Uterus (tissue), 2 donors: ENCODE measurements around the gene TLR6.

Source experiments
- POLR2A ChIP-seq, 2 donors: fragments of 450-650 bp; IDR thresholded peaks; one replicate each; pipeline ENCODE4 v1.6.1; 2016; ENCODE audit warnings: antibody characterized with exemption in 2 of 2, mild to moderate bottlenecking in 1 of 2, moderate library complexity in 1 of 2
- TF ChIP-seq, protein P1 (sequence below), 4 experiments: fragments of 200-600 bp in 2 of 4; fragments of 450-650 bp in 2 of 4; sonication (generic) in 2 of 4; IDR thresholded peaks; one replicate each; pipeline ENCODE4 v1.5.1; 2016 to 2019; ENCODE audit warnings: antibody characterized with exemption in 4 of 4, mild to moderate bottlenecking in 2 of 4, moderate library complexity in 1 of 4

DNA sequence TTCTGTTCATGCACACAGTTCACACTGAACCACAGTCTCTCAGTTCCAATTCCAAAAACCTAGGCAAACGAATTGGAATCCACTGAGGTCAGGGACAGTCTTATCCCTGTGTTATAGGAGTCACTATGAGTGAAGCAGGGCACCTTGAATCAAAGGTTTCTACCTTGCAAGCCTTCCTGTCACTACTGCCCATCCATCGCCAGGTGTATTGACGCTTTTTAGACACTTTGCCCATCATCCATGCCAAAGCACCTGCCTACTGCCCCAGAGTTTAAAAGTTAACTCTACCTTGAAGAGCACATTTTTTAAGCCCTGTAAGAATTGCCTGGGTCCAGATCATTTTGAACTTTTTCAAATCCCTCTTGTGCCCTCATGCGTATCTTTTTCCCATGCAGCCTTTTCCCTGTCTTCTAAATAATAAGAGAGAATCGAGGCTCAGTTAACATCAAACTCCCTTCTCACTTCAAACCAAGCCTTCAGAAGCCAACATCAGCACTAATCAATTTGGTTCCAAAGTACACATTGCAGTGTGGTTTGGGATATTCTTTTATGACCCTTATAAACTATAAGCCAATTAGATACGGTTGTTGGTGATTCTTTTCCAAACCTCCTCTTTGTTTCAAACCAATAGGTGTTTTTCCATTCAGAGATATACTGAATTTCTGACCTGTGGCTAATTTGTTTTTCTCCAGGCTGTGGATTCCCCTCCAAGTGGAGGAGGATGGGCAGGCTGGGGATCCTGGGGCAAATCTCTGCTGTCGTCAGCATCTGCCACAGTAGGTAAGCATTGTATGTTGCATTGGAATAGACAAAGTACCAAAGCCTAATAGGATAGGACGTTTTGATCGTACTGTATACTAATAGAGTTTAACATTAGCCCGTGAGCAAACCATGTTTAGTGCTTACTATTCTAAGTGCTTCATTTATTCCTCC lies 34.7 kb upstream of the TLR6 start:
- TF ChIP-seq, protein P1, sequence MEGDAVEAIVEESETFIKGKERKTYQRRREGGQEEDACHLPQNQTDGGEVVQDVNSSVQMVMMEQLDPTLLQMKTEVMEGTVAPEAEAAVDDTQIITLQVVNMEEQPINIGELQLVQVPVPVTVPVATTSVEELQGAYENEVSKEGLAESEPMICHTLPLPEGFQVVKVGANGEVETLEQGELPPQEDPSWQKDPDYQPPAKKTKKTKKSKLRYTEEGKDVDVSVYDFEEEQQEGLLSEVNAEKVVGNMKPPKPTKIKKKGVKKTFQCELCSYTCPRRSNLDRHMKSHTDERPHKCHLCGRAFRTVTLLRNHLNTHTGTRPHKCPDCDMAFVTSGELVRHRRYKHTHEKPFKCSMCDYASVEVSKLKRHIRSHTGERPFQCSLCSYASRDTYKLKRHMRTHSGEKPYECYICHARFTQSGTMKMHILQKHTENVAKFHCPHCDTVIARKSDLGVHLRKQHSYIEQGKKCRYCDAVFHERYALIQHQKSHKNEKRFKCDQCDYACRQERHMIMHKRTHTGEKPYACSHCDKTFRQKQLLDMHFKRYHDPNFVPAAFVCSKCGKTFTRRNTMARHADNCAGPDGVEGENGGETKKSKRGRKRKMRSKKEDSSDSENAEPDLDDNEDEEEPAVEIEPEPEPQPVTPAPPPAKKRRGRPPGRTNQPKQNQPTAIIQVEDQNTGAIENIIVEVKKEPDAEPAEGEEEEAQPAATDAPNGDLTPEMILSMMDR (IDR thresholded peaks at IDR 0.05) = no peak
- no peak for TF ChIP-seq POLR2A (IDR thresholded peaks at IDR 0.05)
